Retinal pigment epithelial cell (primary cell): ENCODE data around the gene SCYGR2.

Experiments
- DNase-seq: peaks from one replicate; pipeline ENCODE4 v3.0.0-alpha.2; 2010; ENCODE audit warnings: low read depth
- H3K4me3 ChIP-seq: 2 replicates; pipeline ENCODE4 v1.5.1; 2011; ENCODE audit warnings: mild to moderate bottlenecking, low read length, control low read depth, moderate library complexity
- CTCF ChIP-seq: conservative IDR thresholded peaks from 2 replicates; pipeline ENCODE4 v1.5.1; 2011; ENCODE audit warnings: low read depth, low read length, control low read depth, inconsistent platforms

SCYGR2 gene

DNA sequence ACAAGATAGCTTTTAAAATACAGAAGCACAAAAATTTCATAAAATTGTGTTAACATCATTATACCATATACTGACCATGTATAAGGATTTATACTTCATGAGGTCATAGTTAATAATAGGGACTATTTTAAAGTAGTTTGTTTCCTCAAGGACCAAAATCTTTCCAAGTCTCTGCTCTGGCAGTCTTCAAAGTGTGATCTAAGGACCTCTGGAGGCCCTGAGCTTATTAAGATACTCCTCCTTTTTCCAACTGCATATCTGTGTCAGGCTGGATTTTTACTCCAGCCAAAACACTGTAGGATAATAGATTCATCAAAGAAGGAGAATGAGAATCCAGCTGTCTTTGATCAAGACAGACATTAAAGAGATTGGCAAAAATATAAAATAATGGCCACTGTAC, 1.7 kb upstream of the SCYGR2 start:
- TF ChIP-seq CTCF: no peak
- no peak for DNase-seq
- H3K4me3 ChIP-seq: no peak overlapping the region

GRCh38 chr2:227597998-227598397, 695 bp upstream of the SCYGR2 start:
- peak; percentile 49 for DNase-seq
- TF ChIP-seq CTCF: no peak
- H3K4me3 ChIP-seq: no peak overlapping the region

DNA sequence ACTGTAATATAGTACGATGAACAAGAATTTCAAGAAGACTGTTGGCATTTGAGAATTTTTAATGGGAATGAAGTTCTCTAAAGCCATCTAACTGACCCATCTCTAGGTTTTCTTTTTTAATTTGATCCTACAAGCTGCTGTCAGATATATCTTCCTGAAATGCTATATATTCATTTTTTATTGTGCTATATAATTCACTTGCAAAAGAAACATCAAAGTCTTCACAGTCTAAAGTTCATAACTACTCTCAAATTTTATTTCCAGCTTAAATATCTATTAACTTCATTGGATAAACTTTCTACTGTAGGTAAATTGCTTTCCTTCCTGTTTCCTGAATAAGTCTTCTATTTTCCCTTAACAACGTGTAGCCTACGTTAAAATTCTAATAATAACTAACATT, 3.7 kb downstream of the SCYGR2 start:
- DNase-seq: no peak
- H3K4me3 ChIP-seq: no peak overlapping the region
- TF ChIP-seq CTCF: no peak

DNA sequence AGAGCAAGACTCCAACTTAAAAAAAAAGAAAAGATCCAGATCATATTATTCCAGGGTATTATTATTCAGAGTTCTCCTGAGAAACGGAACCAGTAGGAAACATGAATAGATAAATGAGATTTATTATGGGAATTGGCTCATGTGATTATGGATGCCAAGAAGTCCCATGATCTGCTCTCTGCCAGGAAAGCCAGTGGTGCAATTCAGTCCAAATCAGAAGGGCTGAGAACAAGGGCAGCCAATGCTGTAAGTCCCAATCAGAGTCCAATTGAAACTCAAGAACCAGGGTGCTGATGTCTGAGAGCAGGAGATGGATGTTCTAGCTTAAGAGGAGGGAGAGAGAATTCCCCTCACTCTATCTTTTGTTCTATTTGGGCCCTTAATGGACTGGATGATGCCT, 7.8 kb downstream of the SCYGR2 start:
- TF ChIP-seq CTCF: no peak
- no peak for DNase-seq
- no peak overlapping the region for H3K4me3 ChIP-seq

- no peak for DNase-seq
- H3K4me3 ChIP-seq: no peak overlapping the region
- TF ChIP-seq CTCF: no peak
These were observed 9.2 kb downstream of the SCYGR2 start for GRCh38 chr2:227607941-227608340.

DNA sequence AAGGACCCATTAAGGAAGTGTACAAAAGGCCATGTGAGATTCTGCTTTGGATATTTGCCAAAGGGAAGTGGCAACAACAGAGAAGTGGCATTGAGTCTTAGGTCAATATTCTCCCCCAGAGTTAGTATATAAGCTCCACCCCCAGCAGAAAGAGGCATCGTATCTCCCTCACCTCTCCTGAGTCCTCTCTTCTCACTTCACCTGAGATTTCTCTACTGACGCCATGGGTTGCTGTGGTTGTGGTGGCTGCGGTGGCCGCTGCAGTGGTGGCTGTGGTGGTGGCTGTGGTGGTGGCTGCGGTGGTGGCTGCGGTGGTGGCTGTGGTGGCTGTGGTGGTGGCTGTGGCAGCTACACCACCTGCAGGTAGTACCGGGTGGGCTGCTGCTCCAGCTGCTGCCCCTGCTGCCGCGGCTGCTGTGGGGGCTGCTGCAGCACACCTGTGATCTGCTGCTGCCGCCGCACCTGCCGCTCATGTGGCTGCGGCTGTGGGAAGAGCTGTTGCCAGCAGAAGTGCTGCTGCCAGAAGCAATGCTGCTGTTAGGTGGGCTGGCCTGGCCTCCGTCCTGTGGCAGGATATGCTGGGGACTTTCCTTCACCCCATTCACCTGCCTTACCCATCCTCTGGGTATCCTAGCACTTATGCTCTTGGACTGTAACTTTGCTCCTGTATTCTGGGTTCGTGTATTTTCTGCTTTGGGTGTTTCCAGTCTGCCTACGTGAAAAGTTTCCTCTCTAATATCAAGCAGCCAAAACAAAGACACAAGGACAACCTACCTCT, 10.1 kb downstream of the SCYGR2 start:
- no peak overlapping the region for H3K4me3 ChIP-seq
- no peak for DNase-seq
- no peak for TF ChIP-seq CTCF

DNA sequence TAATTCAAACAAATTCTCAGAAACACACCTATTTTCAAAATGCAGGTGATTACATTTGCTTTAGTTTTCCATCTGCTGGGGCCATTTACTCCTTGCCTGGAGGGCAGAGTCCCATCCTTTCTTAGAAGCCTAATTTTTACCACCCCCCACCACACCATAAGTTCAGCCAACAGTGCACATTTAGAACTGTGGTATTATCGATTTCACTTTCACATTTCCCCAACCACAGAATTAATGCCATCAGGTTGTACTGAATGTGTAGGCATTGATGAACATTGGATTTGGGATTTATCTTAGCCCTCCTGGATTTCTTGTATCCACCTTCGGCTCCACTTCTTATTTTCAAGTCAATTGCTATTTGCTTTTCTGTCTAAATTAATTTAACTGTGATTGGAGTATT, 11.4 kb downstream of the SCYGR2 start:
- H3K4me3 ChIP-seq: no peak overlapping the region
- DNase-seq: no peak
- TF ChIP-seq CTCF: no peak
